Left lung (tissue), 10 donors: ENCODE data around the gene CFAP58. TPM values are rescaled to one million over a fixed set of nuclear protein-coding genes. Genes with fewer than 3 reads are reported as not detected.

ENCODE experiments used
- ATAC-seq: fragments of 200-7000 bp; cut with Tn5 transposase; one replicate; pipeline ENCODE4 v1.9.1; 2020; ENCODE audit warnings: moderate library complexity
- DNase-seq, 4 donors: peaks; one replicate each; pipeline ENCODE4 v3.0.0-alpha.2; 2013 to 2020
- H3K27ac ChIP-seq, 2 donors: fragments of 200-600 bp; sonication (generic) in 1 of 2; one replicate each; pipeline versions ENCODE4 v1.5.0 to v1.8.0; 2020 to 2021
- H3K27me3 ChIP-seq, 2 donors: fragments of 200-600 bp; sonication (generic) in 1 of 2; one replicate each; pipeline versions ENCODE4 v1.5.0 to v1.8.0; 2020 to 2021
- H3K36me3 ChIP-seq, 2 donors: fragments of 200-600 bp; sonication (generic) in 1 of 2; one replicate each; pipeline versions ENCODE4 v1.5.0 to v1.8.0; 2020 to 2021
- H3K4me1 ChIP-seq, 2 donors: fragments of 200-600 bp; one replicate each; pipeline ENCODE4 v1.8.0; 2021
- H3K4me3 ChIP-seq, 2 donors: fragments of 200-600 bp; sonication (generic) in 1 of 2; one replicate each; pipeline versions ENCODE4 v1.5.0 to v1.8.0; 2020 to 2021; ENCODE audit warnings: mild to moderate bottlenecking in 1 of 2
- H3K9me3 ChIP-seq, 2 donors: fragments of 200-600 bp; sonication (generic) in 1 of 2; one replicate each; pipeline versions ENCODE4 v1.5.0 to v1.8.0; 2020 to 2021
- intact Hi-C, 2 donors: fragments of 100-400 bp; cut with DNase I; formaldehyde crosslinking; loops; one replicate each; pipeline versions ENCODE4 v1.11.2 to v1.14.2; 2022
- polyA plus RNA-seq, 6 donors: library from polyadenylated mRNA; unstranded; fragments of 120-200 nt; gene quantifications; one replicate each; pipeline ENCODE4 v1.2.1, GENCODE V29; 2013; ENCODE audit not compliant: insufficient read length in 6 of 6
- total RNA-seq, 2 donors: library from RNA; stranded (reverse); fragmentation: NEBNext Ultra II Directional; extraction: Animal tissue kit (Norgen Biotek cat#: 25700); gene quantifications; one replicate each; pipeline ENCODE4 v1.2.1, GENCODE V29; 2021
- TF ChIP-seq, protein P1 (sequence below), 2 donors: fragments of 200-600 bp; sonication (generic) in 1 of 2; IDR thresholded peaks; one replicate each; pipeline versions ENCODE4 v1.5.0 to v1.8.0; 2021; ENCODE audit warnings: antibody characterized with exemption in 2 of 2
- donor health status: DM: no; HTN: yes; CAD: no.
- donor health status: DM: no; HTN: no; CAD: no.

CFAP58 gene
- total and polyA plus RNA-seq, 8 donors, result 0.29 to 2.2 (median 1.6) TPM

DNA sequence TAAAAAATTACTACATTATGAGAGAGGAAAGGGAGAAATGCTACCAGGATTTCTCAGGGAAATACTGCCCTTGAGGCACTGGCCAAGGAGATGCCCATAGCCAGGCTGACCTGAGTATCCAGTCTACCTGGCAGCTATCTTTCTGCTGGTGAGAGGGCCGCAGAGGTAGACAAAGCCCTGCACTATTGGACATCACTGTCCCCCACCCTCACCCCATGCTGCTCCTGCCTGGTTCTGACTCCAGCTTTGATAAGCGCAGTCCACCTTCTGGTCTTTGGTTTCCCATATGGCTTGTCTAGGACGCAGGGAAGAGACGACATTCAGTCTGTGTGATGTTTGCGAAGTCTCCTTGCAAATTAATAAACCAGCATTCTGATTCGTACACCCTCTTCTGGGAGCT lies 19.1 kb upstream of the CFAP58 start:
- intact Hi-C loops, result no loop called here
- no peaks in the 10 kb centered on the region for H3K9me3 ChIP-seq

DNA sequence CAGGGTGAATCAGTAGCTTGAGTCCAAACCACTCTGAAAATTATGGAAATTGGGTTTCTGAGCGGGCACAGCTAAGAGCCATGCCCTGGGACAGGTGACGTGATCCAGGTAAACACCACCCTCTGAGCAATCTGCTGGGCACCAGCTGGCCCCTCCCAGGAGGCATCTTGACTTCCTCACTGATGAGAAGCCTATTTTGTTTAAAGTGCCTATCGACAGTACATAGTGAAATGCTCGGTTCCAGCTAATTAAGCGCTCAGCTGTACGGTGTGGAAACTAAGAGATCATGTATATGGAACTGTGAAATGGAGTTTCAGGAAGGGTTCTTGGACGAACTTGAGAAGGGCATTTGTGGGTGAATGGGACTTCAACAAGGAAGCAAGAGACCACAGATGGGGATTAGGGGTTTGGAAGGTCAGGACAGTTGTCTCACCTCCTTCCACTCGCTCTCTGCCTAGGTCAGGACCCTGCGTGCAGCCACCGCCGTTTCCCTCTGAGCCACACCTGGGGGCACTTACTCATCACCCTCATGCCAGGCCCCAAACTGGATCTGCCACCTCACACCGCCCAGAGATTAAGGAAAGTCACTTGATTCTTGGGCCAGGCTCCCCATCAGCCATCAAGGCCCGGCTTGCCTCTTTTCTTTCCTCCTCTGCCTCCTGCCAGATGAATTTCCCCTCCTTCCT lies 18.5 kb upstream of the CFAP58 start:
- DNase-seq, result peak in 2 of 4 donors; percentile 29 to 74
- H3K27me3 ChIP-seq, result no peaks in the 10 kb centered on the region
- peak overlapping the region; percentile 13 to 100 for H3K27ac ChIP-seq
- no peaks in the 10 kb centered on the region for H3K9me3 ChIP-seq
- TF ChIP-seq, protein P1, sequence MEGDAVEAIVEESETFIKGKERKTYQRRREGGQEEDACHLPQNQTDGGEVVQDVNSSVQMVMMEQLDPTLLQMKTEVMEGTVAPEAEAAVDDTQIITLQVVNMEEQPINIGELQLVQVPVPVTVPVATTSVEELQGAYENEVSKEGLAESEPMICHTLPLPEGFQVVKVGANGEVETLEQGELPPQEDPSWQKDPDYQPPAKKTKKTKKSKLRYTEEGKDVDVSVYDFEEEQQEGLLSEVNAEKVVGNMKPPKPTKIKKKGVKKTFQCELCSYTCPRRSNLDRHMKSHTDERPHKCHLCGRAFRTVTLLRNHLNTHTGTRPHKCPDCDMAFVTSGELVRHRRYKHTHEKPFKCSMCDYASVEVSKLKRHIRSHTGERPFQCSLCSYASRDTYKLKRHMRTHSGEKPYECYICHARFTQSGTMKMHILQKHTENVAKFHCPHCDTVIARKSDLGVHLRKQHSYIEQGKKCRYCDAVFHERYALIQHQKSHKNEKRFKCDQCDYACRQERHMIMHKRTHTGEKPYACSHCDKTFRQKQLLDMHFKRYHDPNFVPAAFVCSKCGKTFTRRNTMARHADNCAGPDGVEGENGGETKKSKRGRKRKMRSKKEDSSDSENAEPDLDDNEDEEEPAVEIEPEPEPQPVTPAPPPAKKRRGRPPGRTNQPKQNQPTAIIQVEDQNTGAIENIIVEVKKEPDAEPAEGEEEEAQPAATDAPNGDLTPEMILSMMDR (IDR thresholded peaks at IDR 0.05), result no peak
- intact Hi-C loops, result no loop called here
- H3K4me1 ChIP-seq, result peaks cover 45 to 83% of the 10 kb centered on the region in 2 donors
- no peak for ATAC-seq
- peak overlapping the region in 1 of 2 donors; percentile 94 for H3K4me3 ChIP-seq
- peaks cover 0 to 11% of the 10 kb centered on the region in 2 donors for H3K36me3 ChIP-seq

More for the DNA sequence above, 19.1 kb upstream of the CFAP58 start:
- ATAC-seq, result no peak
- Histone ChIP-seq H3K27me3 (no peaks in the 10 kb centered on the region), H3K36me3 (peaks cover 0 to 11% of the 10 kb centered on the region in 2 donors), H3K4me3 (peak overlapping the region in 1 of 2 donors; percentile 94), H3K27ac (peak overlapping the region; percentile 13 to 100), H3K4me1 (peaks cover 47 to 83% of the 10 kb centered on the region in 2 donors)
- DNase-seq, result no peak
- TF ChIP-seq, protein P1 (IDR thresholded peaks at IDR 0.05), result no peak

DNA sequence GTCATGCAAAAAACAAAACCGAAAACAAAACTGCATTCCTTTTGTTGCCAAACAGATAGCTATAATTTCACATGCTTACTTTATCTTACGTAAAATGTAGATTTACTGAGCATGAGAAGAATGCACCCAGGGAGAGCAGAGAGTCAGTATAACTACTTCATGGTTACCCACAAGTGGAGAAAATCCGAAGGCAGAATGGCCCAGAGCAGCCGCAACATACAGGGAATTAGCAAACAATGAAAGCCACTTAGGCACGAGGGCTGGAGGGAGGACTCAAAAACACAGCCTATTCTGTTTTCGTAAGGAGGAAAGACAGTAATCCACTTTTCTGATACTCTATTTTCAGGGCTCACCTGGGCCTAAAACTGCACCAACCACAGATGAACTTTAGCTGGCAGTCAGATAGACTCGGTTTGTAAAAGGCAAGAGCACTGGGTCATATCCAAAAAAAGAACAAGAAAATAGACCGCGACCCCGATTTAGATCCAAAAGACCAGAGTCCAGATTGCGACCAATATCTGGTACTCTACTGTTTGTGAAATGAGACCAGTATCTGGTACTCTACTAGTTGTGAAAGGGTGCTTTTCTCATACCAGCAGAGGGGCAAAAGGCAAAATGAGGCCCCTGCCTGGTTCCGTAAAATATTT lies 16.7 kb upstream of the CFAP58 start:
- Histone ChIP-seq H3K27me3 (no peaks in the 10 kb centered on the region), H3K4me1 (peaks cover 32 to 72% of the 10 kb centered on the region in 2 donors), H3K4me3 (peak overlapping the region; percentile 94), H3K9me3 (no peaks in the 10 kb centered on the region), H3K36me3 (peaks cover 0 to 11% of the 10 kb centered on the region in 2 donors), H3K27ac (peak overlapping the region; percentile 98 to 100)
- DNase-seq (peak in 1 of 4 donors; percentile 48), ATAC-seq (peak; percentile 3)
- TF ChIP-seq, protein P1 (IDR thresholded peaks at IDR 0.05), result no peak
- intact Hi-C loops, result no loop called here

- peak overlapping the region; percentile 94 for H3K4me3 ChIP-seq
- no peaks in the 10 kb centered on the region for H3K9me3 ChIP-seq
- TF ChIP-seq, protein P1 (IDR thresholded peaks at IDR 0.05), result no peak
- peak; percentile 35 for ATAC-seq
- peak in 2 of 4 donors; percentile 70 to 72 for DNase-seq
- H3K4me1 ChIP-seq, result peaks cover 26 to 66% of the 10 kb centered on the region in 2 donors
- intact Hi-C loops, result no loop called here
- no peaks in the 10 kb centered on the region for H3K27me3 ChIP-seq
- H3K36me3 ChIP-seq, result peaks cover 0 to 11% of the 10 kb centered on the region in 2 donors
- H3K27ac ChIP-seq, result peak overlapping the region; percentile 98 to 100
Measured at GRCh38 chr10:104337521-104337984, 16.1 kb upstream of the CFAP58 start.
